Jurkat, Clone E6-1 (cell line): ENCODE results near the gene RNU1-4. TPM values are rescaled to one million over a fixed set of nuclear protein-coding genes. Genes with fewer than 3 reads are reported as not detected.
"Not testable (repeated sequence)": the region's sequence is repeated elsewhere in the genome, so short reads cannot be mapped to it uniquely, and the experiment has no call there.

Experiments used
- DNase-seq: peaks from one replicate; pipeline ENCODE4 v3.0.0-alpha.2; 2011; ENCODE audit warnings: low read depth, low spot score
- H3K4me3 ChIP-seq: 2 replicates; pipeline ENCODE4 v1.5.1; 2011; ENCODE audit warnings: mild to moderate bottlenecking, low read length, control low read depth, moderate library complexity
- polyA plus RNA-seq: library from polyadenylated mRNA; unstranded; fragments of >200 nt; gene quantifications from one replicate; pipeline ENCODE4 v1.2.1, GENCODE V29; 2012; ENCODE audit warnings: missing spikeins; ENCODE audit not compliant: insufficient read length, insufficient read depth

RNU1-4 gene
- polyA plus RNA-seq: not detected

DNA sequence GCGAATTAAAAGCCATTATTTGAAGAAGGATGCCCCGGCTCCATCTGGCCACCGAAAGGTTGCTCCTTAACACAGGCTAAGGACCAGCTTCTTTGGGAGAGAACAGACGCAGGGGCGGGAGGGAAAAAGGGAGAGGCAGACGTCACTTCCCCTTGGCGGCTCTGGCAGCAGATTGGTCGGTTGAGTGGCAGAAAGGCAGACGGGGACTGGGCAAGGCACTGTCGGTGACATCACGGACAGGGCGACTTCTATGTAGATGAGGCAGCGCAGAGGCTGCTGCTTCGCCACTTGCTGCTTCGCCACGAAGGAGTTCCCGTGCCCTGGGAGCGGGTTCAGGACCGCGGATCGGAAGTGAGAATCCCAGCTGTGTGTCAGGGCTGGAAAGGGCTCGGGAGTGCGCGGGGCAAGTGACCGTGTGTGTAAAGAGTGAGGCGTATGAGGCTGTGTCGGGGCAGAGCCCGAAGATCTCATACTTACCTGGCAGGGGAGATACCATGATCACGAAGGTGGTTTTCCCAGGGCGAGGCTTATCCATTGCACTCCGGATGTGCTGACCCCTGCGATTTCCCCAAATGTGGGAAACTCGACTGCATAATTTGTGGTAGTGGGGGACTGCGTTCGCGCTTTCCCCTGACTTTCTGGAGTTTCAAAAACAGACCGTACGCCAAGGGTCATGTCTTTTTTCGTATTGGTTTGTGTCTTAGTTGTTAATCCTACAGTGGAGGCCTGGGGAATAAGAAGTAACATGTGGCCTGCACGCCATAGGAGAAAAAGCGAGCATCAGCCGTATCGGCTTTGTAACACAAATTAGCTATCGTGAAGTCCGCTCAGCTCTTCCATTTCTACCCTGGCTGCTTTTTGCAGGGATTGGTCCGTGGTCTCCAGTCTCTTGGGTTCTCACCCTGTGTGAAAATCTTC is at the start of gene RNU1-4:
RNU1-4 (plus strand) TSS at position 470 of the 918 bp plus-strand sequence.
- not testable (repeated sequence) for DNase-seq

DNA sequence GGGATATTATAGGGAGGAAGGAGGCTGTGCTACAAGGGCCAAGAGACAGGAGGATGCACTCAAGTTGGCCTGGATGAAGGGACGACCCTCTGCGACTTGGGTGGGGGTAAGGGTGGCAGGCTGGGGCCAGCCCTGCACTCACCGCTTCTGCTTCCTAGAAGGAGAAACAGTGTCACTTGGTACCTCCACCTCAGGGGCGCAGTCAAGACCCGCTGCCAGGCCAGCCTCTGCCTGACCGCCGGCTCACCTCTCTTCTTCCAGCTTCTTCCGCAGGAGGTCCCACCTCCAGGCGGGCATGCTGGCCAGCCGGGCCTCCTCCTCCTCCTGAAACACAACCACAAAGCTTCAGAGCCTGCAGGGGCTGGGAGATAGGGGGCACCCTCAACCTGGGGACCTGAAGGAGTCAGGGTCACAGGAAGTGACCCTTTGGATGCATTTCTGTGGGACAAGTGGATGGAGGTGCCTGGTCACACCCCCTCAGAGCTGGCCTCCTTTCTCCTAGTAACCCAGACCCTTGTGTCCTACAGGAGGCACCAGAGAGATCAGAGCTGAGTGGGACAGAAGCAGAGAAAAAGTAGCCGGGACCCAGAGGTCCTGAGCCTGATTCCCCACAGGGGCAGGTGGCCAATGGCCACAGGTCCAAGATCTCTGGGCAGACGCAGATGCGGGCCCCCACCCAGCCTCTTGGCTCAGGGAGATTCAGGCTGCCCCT is 49.2 kb upstream of the RNU1-4 start:
- DNase-seq: not testable (repeated sequence)

More for the DNA sequence above, at the start of gene RNU1-4:
- H3K4me3 ChIP-seq: not testable (repeated sequence)

DNA sequence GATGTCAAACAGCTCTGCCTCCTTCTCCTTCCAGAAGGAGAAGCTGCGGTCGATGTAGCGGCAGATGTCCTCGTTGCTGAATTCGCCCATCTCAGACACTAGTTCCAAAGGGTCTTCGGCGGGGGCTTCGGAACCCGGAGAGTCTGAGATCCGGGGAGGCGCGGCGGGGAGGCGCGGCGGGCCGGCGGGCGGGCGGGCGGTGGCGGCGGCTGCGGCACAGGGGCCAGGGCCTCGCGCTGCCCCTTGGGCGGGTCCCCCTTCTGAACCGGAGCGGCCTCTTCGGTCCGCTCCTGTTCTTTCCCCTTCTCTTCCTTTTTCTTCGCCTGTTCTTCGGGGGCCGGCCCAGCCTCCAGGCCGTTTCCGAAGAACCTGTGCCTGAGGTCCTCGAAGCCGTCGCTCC is 48.0 kb upstream of the RNU1-4 start:
- not testable (repeated sequence) for DNase-seq

More for the DNA sequence above, 49.2 kb upstream of the RNU1-4 start:
- not testable (repeated sequence) for H3K4me3 ChIP-seq

GRCh38 chr1:16692717-16693448 is 47.4 kb upstream of the RNU1-4 start:
- not testable (repeated sequence) for H3K4me3 ChIP-seq, DNase-seq

More for the DNA sequence above, 48.0 kb upstream of the RNU1-4 start:
- H3K4me3 ChIP-seq: not testable (repeated sequence)

DNA sequence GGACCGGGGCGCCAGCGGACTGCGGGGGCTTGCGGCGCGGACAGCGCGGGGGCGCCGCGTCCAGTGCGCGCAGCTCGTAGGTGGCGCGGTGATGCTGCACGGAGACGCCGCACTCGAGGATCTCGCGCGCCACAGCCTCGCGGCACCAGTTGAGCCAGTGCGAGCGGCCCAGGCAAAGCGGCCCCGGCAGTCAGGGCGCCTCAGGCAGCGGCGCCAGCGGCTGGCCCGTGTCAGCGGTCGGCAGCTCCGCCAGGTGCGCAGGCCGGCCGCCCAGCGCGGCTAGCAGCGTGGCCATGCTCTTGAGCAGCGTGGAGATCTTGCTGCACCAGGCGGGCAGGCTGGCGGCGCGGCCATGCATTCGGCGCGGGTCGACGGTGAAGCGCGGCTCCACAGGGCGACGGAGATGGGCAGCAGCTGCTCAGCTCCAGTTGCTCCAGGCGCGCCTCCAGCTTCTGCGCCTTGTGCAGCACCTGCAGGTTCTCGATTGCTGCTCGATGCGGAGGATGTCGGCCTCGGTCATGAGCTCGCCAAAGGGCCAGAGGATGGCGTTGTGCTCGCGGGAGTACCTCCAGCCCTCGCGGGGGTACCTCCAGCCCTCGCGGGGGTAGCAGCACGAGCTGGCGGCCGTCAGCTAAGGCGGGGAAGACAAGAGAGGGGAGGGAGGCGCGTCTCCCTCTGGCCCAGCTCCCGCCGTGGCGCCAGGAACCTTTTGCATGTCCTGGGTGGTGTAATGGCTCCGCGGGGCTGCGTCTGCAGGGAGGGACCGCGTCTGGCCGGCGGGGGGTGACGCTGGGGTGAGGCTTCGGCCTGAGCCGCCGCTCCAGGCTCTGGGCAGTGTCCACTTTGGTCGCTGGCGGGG is 46.6 kb upstream of the RNU1-4 start:
- not testable (repeated sequence) for H3K4me3 ChIP-seq

GRCh38 chr1:16694308-16694702 is 46.0 kb upstream of the RNU1-4 start:
- not testable (repeated sequence) for H3K4me3 ChIP-seq, DNase-seq

More for the DNA sequence above, 46.6 kb upstream of the RNU1-4 start:
- not testable (repeated sequence) for DNase-seq

- not testable (repeated sequence) for H3K4me3 ChIP-seq, DNase-seq
Measured at GRCh38 chr1:16696507-16697150, 43.7 kb upstream of the RNU1-4 start.

- not testable (repeated sequence) for DNase-seq, H3K4me3 ChIP-seq
Measured at GRCh38 chr1:16697152-16697551, 43.2 kb upstream of the RNU1-4 start.

DNA sequence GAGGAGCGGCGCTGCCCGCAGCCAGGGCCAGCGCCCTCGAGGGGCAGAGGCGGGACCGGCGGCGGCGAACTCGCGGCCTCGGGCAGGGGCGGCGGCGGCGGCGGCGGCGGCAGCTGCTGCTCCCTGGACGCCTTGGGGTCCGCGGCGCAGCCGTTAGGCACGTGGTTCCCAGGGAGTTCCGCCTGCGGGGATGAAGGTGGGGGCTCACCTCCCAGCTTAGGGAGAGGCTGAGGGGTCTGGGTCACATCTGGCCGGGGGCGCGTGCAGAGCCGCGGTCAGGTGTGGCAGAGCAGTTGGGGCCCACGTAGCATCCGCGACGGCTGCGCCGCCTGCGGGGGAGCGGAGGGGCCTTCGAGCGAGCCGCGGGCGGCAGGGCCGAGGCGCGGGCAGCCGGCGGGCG is 40.9 kb upstream of the RNU1-4 start:
- not testable (repeated sequence) for DNase-seq, H3K4me3 ChIP-seq

- H3K4me3 ChIP-seq, DNase-seq: not testable (repeated sequence)
Measured at GRCh38 chr1:16700138-16700895, 40.0 kb upstream of the RNU1-4 start.

DNA sequence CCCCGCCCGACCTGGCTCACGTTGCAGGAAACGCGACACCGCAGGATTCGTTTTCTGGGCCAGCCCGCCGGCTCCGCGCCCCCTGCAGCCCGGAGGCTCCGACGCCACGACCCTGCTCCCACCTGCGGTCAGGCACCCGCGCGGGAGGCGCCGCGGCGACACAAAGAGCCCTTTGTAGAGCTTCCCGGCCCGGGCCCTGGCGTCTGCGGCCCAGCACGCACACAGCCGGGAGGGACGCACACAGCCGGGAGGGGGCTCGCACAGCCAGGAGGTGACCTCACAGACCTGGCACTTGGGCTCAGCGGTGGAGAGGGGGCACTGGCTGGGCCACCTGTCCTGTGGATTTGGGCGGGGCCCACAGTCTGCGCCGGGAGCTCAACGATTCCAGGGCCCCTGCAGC is 39.1 kb upstream of the RNU1-4 start:
- DNase-seq, H3K4me3 ChIP-seq: not testable (repeated sequence)

- H3K4me3 ChIP-seq, DNase-seq: not testable (repeated sequence)
Measured at GRCh38 chr1:16702280-16702679, 38.0 kb upstream of the RNU1-4 start.

- H3K4me3 ChIP-seq, DNase-seq: not testable (repeated sequence)
Measured at GRCh38 chr1:16703141-16703540, 37.2 kb upstream of the RNU1-4 start.

- H3K4me3 ChIP-seq, DNase-seq: not testable (repeated sequence)
Measured at GRCh38 chr1:16703602-16704001, 36.7 kb upstream of the RNU1-4 start.

- DNase-seq, H3K4me3 ChIP-seq: not testable (repeated sequence)
Measured at GRCh38 chr1:16704076-16704475, 36.2 kb upstream of the RNU1-4 start.

GRCh38 chr1:16704502-16705100 is 35.7 kb upstream of the RNU1-4 start:
- H3K4me3 ChIP-seq, DNase-seq: not testable (repeated sequence)

DNA sequence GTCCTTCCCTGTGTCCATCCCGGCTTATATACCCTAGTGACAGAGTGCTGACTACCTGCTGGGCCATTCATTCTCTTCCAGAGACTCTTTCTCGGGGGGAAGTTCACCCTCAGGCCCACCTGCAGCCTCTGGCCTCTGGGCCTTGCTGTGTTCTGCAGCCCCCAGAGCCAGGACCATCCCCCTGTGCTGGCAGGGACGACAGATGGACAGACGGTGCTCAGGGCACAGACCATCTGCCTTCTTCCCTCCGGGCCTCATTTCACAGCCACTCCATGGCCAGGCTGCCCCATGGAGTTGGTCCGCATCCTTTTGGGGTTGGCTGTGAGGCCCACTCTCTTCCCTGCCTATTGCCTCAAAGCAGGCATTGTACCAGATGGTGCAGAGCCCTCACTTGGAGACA is 34.0 kb upstream of the RNU1-4 start:
- not testable (repeated sequence) for DNase-seq, H3K4me3 ChIP-seq
